Stimulated activated CD4-positive, alpha-beta T cell treated with anti-CD3 and anti-CD28 coated beads, TNF-alpha, amount 100 ng/mL, for 48 hours (primary cell): Measurements from ENCODE around the gene RBM47.

Experiments used
- DNase-seq, 3 donors: peaks; one replicate each; pipeline ENCODE4 v3.0.0-alpha.2; 2020; ENCODE audit warnings: low read depth in 3 of 3

RBM47 gene

GRCh38 chr4:40373636-40374035, 256.0 kb downstream of the RBM47 start:
- no peak for DNase-seq
